Hematopoietic multipotent progenitor cell treated with erythropoietin and hydrocortisone succinate and interleukin-3 and kit ligand, for 15 days (in vitro differentiated cells): Measurements from ENCODE around the gene DYNLT4.
A peak's percentile ranks its signal among the peaks of the same experiment; 100 is the strongest.
"Not testable (repeated sequence)": the region's sequence is repeated elsewhere in the genome, so short reads cannot be mapped to it uniquely, and the experiment has no call there.

Source experiments
- DNase-seq: peaks from one replicate; pipeline ENCODE4 v3.0.0-alpha.2; 2015; ENCODE audit warnings: low spot score

Gene DYNLT4

GRCh38 chr1:44828841-44829440, 21.8 kb upstream of the DYNLT4 start:
- no peak for DNase-seq

GRCh38 chr1:44828003-44828651, 21.0 kb upstream of the DYNLT4 start:
- no peak for DNase-seq

- peak; percentile 86 for DNase-seq
Observed at GRCh38 chr1:44827197-44828002, 20.2 kb upstream of the DYNLT4 start.

- DNase-seq: peak; percentile 54
Observed at GRCh38 chr1:44826375-44827196, 19.4 kb upstream of the DYNLT4 start.

GRCh38 chr1:44824392-44824791, 17.2 kb upstream of the DYNLT4 start:
- not testable (repeated sequence) for DNase-seq

GRCh38 chr1:44822981-44823451, 15.9 kb upstream of the DYNLT4 start:
- DNase-seq: no peak

GRCh38 chr1:44822131-44822701, 15.1 kb upstream of the DYNLT4 start:
- no peak for DNase-seq

- DNase-seq: no peak
Observed at GRCh38 chr1:44821240-44821715, 14.1 kb upstream of the DYNLT4 start.

- DNase-seq: no peak
Observed at GRCh38 chr1:44820328-44821239, 13.4 kb upstream of the DYNLT4 start.

- peak; percentile 75 for DNase-seq
Observed at GRCh38 chr1:44819608-44820327, 12.6 kb upstream of the DYNLT4 start.

- no peak for DNase-seq
Observed at GRCh38 chr1:44819196-44819607, 12.1 kb upstream of the DYNLT4 start.

GRCh38 chr1:44817771-44818495, 10.8 kb upstream of the DYNLT4 start:
- no peak for DNase-seq

- no peak for DNase-seq
Observed at GRCh38 chr1:44817307-44817706, 10.2 kb upstream of the DYNLT4 start.

- not testable (repeated sequence) for DNase-seq
Observed at GRCh38 chr1:44815926-44816325, 8.8 kb upstream of the DYNLT4 start.

GRCh38 chr1:44812822-44813543, 5.8 kb upstream of the DYNLT4 start:
- no peak for DNase-seq

GRCh38 chr1:44811234-44811633, 4.1 kb upstream of the DYNLT4 start:
- DNase-seq: no peak

GRCh38 chr1:44810762-44811105, 3.6 kb upstream of the DYNLT4 start:
- not testable (repeated sequence) for DNase-seq

GRCh38 chr1:44810101-44810761, 3.1 kb upstream of the DYNLT4 start:
- peak; percentile 57 for DNase-seq
